Duodenal mucosa (tissue), 2 donors: ENCODE data around the gene SUMO4.

ENCODE experiments used
- H3K27ac ChIP-seq: one replicate; pipeline ENCODE4 v1.7.0; 2013; ENCODE audit warnings: low read depth, low read length
- H3K27me3 ChIP-seq, 2 donors: one replicate each; pipeline ENCODE4 v1.7.0; 2013; ENCODE audit warnings: low read length in 2 of 2, control low read depth in 1 of 2; ENCODE audit not compliant: insufficient read depth in 2 of 2, control insufficient read depth in 1 of 2
- H3K36me3 ChIP-seq, 2 donors: one replicate each; pipeline ENCODE4 v1.7.0; 2013; ENCODE audit warnings: low read length in 2 of 2, control low read depth in 1 of 2; ENCODE audit not compliant: insufficient read depth in 2 of 2, control insufficient read depth in 1 of 2
- H3K4me1 ChIP-seq, 2 donors: one replicate each; pipeline ENCODE4 v1.7.0; 2013; ENCODE audit warnings: low read length in 2 of 2, control low read depth in 1 of 2; ENCODE audit not compliant: insufficient read depth in 2 of 2, control insufficient read depth in 1 of 2
- H3K4me3 ChIP-seq, 2 donors: one replicate each; pipeline ENCODE4 v1.7.0; 2013; ENCODE audit warnings: low read length in 2 of 2, low read depth in 1 of 2
- H3K9ac ChIP-seq, 2 donors: one replicate each; pipeline ENCODE4 v1.7.0; 2013; ENCODE audit warnings: low read length in 2 of 2, low read depth in 1 of 2
- H3K9me3 ChIP-seq, 2 donors: one replicate each; pipeline ENCODE4 v1.7.0; 2013; ENCODE audit warnings: low read length in 2 of 2, control low read depth in 1 of 2; ENCODE audit not compliant: control insufficient read depth in 1 of 2

The SUMO4 gene

GRCh38 chr6:149400050-149400449, at the start of gene SUMO4:
Gene SUMO4 (plus strand): TSS chr6:149400262. CDS start chr6:149400392, 130 bp downstream.
- H3K9ac ChIP-seq, result no peak within 1 kb of the TSS
- no peaks in the 10 kb centered on the region for H3K4me1 ChIP-seq
- H3K27ac ChIP-seq, result no peak within 1 kb of the TSS
- no peaks in the 10 kb centered on the region for H3K9me3 ChIP-seq
- no peaks in the 10 kb centered on the region for H3K27me3 ChIP-seq
- no peak within 1 kb of the TSS for H3K4me3 ChIP-seq
- peaks cover 18 to 23% of the 10 kb centered on the region in 2 donors for H3K36me3 ChIP-seq

GRCh38 chr6:149354009-149354408, 46.1 kb upstream of the SUMO4 start:
- Histone ChIP-seq H3K9ac (no peak overlapping the region), H3K4me3 (no peak overlapping the region), H3K36me3 (no peaks in the 10 kb centered on the region), H3K27ac (no peak overlapping the region), H3K27me3 (no peaks in the 10 kb centered on the region), H3K4me1 (peaks cover 0 to 8% of the 10 kb centered on the region in 2 donors), H3K9me3 (no peaks in the 10 kb centered on the region)

- Histone ChIP-seq H3K36me3 (no peaks in the 10 kb centered on the region), H3K27ac (no peak overlapping the region), H3K9ac (no peak overlapping the region), H3K4me1 (peaks cover 0 to 9% of the 10 kb centered on the region in 2 donors), H3K9me3 (no peaks in the 10 kb centered on the region), H3K27me3 (no peaks in the 10 kb centered on the region), H3K4me3 (no peak overlapping the region)
Observed at GRCh38 chr6:149356081-149356750, 43.8 kb upstream of the SUMO4 start.

- Histone ChIP-seq H3K27ac (no peak overlapping the region), H3K27me3 (no peaks in the 10 kb centered on the region), H3K4me1 (peaks cover 0 to 9% of the 10 kb centered on the region in 2 donors), H3K9ac (no peak overlapping the region), H3K4me3 (no peak overlapping the region), H3K36me3 (no peaks in the 10 kb centered on the region), H3K9me3 (no peaks in the 10 kb centered on the region)
Observed at GRCh38 chr6:149357726-149358538, 42.1 kb upstream of the SUMO4 start.

GRCh38 chr6:149359440-149359839, 40.6 kb upstream of the SUMO4 start:
- H3K27ac ChIP-seq, result no peak overlapping the region
- H3K36me3 ChIP-seq, result no peaks in the 10 kb centered on the region
- H3K27me3 ChIP-seq, result no peaks in the 10 kb centered on the region
- H3K4me3 ChIP-seq, result no peak overlapping the region
- no peaks in the 10 kb centered on the region for H3K9me3 ChIP-seq
- H3K9ac ChIP-seq, result no peak overlapping the region
- peaks cover 0 to 17% of the 10 kb centered on the region in 2 donors for H3K4me1 ChIP-seq

- Histone ChIP-seq H3K9me3 (no peaks in the 10 kb centered on the region), H3K4me1 (peaks cover 0 to 21% of the 10 kb centered on the region in 2 donors), H3K27ac (no peak overlapping the region), H3K36me3 (no peaks in the 10 kb centered on the region), H3K4me3 (no peak overlapping the region), H3K27me3 (no peaks in the 10 kb centered on the region), H3K9ac (no peak overlapping the region)
Observed at GRCh38 chr6:149360536-149360935, 39.5 kb upstream of the SUMO4 start.

GRCh38 chr6:149362289-149362688, 37.8 kb upstream of the SUMO4 start:
- Histone ChIP-seq H3K27ac (no peak overlapping the region), H3K4me1 (peaks cover 0 to 25% of the 10 kb centered on the region in 2 donors), H3K36me3 (no peaks in the 10 kb centered on the region), H3K9ac (no peak overlapping the region), H3K4me3 (no peak overlapping the region), H3K27me3 (no peaks in the 10 kb centered on the region), H3K9me3 (no peaks in the 10 kb centered on the region)

GRCh38 chr6:149363154-149363553, 36.9 kb upstream of the SUMO4 start:
- no peak overlapping the region for H3K9ac ChIP-seq
- no peak overlapping the region for H3K4me3 ChIP-seq
- H3K4me1 ChIP-seq, result peaks cover 0 to 25% of the 10 kb centered on the region in 2 donors
- H3K9me3 ChIP-seq, result no peaks in the 10 kb centered on the region
- H3K36me3 ChIP-seq, result no peaks in the 10 kb centered on the region
- no peaks in the 10 kb centered on the region for H3K27me3 ChIP-seq
- no peak overlapping the region for H3K27ac ChIP-seq

GRCh38 chr6:149364557-149364956, 35.5 kb upstream of the SUMO4 start:
- no peak overlapping the region for H3K27ac ChIP-seq
- no peak overlapping the region for H3K9ac ChIP-seq
- no peak overlapping the region for H3K4me3 ChIP-seq
- H3K9me3 ChIP-seq, result no peaks in the 10 kb centered on the region
- H3K27me3 ChIP-seq, result no peaks in the 10 kb centered on the region
- H3K36me3 ChIP-seq, result no peaks in the 10 kb centered on the region
- peaks cover 0 to 20% of the 10 kb centered on the region in 2 donors for H3K4me1 ChIP-seq

- H3K4me1 ChIP-seq, result peaks cover 0 to 20% of the 10 kb centered on the region in 2 donors
- H3K36me3 ChIP-seq, result no peaks in the 10 kb centered on the region
- H3K27ac ChIP-seq, result no peak overlapping the region
- no peaks in the 10 kb centered on the region for H3K27me3 ChIP-seq
- no peaks in the 10 kb centered on the region for H3K9me3 ChIP-seq
- H3K4me3 ChIP-seq, result no peak overlapping the region
- no peak overlapping the region for H3K9ac ChIP-seq
Observed at GRCh38 chr6:149365197-149365596, 34.9 kb upstream of the SUMO4 start.
